Tibial nerve (tissue), 4 donors: Measurements from ENCODE around the gene AADACL3.

Source experiments
- CTCF ChIP-seq, 5 experiments: fragments of 200-600 bp in 3 of 5; fragments of 450-650 bp in 2 of 5; sonication (generic) in 3 of 5; IDR thresholded peaks; one replicate each; pipeline ENCODE4 v1.5.1; 2016 to 2019; ENCODE audit warnings: antibody characterized with exemption in 5 of 5, mild to moderate bottlenecking in 3 of 5, moderate library complexity in 2 of 5
- EP300 ChIP-seq, 2 donors: sonication (generic); formaldehyde crosslinking; IDR thresholded peaks; one replicate each; pipeline ENCODE4 v1.6.1; 2017; ENCODE audit warnings: antibody characterized with exemption in 2 of 2, mild to moderate bottlenecking in 1 of 2
- POLR2A ChIP-seq, 2 donors: fragments of 450-650 bp; IDR thresholded peaks; one replicate each; pipeline ENCODE4 v1.6.1; 2017; ENCODE audit warnings: antibody characterized with exemption in 2 of 2, mild to moderate bottlenecking in 2 of 2, moderate library complexity in 2 of 2

GRCh38 chr1:12722626-12723025, 6.7 kb downstream of the AADACL3 start:
- TF ChIP-seq CTCF (IDR thresholded peaks at IDR 0.05): no peak
- TF ChIP-seq POLR2A (IDR thresholded peaks at IDR 0.05): no peak
- no peak for TF ChIP-seq EP300 (IDR thresholded peaks at IDR 0.05)
